ENCODE results near the gene PASK.

DNA sequence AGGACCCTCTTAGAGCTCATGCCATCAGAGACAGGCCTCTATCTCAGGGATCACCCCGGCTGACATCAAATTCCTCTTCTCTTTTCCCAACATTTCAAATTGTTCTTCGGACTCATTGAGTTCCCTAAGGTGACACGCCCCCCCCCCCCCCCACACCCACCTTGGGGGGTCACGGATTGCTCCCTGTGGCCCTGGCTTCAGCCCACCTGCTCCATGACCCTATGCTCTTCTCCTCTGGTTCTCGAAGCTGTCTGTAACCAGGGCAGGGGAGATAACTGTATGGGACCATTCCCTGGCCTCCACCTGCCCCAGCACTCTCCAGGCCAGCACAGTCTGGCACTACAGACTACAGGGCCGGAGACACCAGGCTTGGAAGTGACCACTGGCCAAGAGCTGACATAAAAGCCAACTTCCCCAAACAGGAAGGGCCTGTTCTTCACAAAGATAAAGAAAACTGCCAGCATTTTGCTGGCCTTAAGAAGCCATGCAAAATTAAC, 54.3 kb downstream of the PASK start:
- TF ChIP-seq CTCF (IDR thresholded peaks at IDR 0.05) (no peak), FOXJ3 (CRISPR knock-in tag; IDR thresholded peaks at IDR 0.05; ENCODE audit: borderline replicate concordance) (no peak), CREB1 (CRISPR knock-in tag; IDR thresholded peaks at IDR 0.05) (no peak), USF2 (CRISPR knock-in tag; IDR thresholded peaks at IDR 0.05) (no peak), ATF6 (CRISPR knock-in tag; IDR thresholded peaks at IDR 0.05) (no peak), NR3C1 (CRISPR knock-in tag; conservative IDR thresholded peaks at IDR 0.05; ENCODE audit: low read depth) (no peak), CREM (CRISPR knock-in tag; IDR thresholded peaks at IDR 0.05) (no peak), ZBTB21 (CRISPR knock-in tag; IDR thresholded peaks at IDR 0.05; ENCODE audit: borderline replicate concordance) (no peak)
- TF ChIP-seq, protein P1, sequence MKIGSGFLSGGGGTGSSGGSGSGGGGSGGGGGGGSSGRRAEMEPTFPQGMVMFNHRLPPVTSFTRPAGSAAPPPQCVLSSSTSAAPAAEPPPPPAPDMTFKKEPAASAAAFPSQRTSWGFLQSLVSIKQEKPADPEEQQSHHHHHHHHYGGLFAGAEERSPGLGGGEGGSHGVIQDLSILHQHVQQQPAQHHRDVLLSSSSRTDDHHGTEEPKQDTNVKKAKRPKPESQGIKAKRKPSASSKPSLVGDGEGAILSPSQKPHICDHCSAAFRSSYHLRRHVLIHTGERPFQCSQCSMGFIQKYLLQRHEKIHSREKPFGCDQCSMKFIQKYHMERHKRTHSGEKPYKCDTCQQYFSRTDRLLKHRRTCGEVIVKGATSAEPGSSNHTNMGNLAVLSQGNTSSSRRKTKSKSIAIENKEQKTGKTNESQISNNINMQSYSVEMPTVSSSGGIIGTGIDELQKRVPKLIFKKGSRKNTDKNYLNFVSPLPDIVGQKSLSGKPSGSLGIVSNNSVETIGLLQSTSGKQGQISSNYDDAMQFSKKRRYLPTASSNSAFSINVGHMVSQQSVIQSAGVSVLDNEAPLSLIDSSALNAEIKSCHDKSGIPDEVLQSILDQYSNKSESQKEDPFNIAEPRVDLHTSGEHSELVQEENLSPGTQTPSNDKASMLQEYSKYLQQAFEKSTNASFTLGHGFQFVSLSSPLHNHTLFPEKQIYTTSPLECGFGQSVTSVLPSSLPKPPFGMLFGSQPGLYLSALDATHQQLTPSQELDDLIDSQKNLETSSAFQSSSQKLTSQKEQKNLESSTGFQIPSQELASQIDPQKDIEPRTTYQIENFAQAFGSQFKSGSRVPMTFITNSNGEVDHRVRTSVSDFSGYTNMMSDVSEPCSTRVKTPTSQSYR (CRISPR knock-in tag; IDR thresholded peaks at IDR 0.05): no peak
